OCI-LY1 (cell line): ENCODE measurements around the gene FZR1.

Source experiments
- H2AFZ ChIP-seq: fragments of 200-600 bp; sonication (generic), shearing (Covaris generic); 2 replicates; pipeline ENCODE4 v1.6.0; 2014; ENCODE audit warnings: antibody characterized with exemption, mild to moderate bottlenecking, low read length
- H3F3A ChIP-seq: fragments of 200-600 bp; sonication (generic), shearing (Covaris generic); 2 replicates; pipeline ENCODE4 v1.6.0; 2014; ENCODE audit warnings: mild to moderate bottlenecking, antibody characterized with exemption, low read length, moderate library complexity; ENCODE audit not compliant: insufficient read depth
- H3K27ac ChIP-seq: fragments of 200-600 bp; sonication (generic); 2 replicates; pipeline ENCODE4 v1.5.1; 2014; ENCODE audit warnings: low read length, mixed run types, mild to moderate bottlenecking, low read depth; ENCODE audit not compliant: poor library complexity, severe bottlenecking
- H3K27me3 ChIP-seq: fragments of 200-600 bp; sonication (generic); 2 replicates; pipeline ENCODE4 v1.6.0; 2014; ENCODE audit warnings: antibody characterized with exemption, mild to moderate bottlenecking, low read length, moderate library complexity; ENCODE audit not compliant: insufficient read depth
- H3K36me3 ChIP-seq: fragments of 200-600 bp; sonication (generic); 2 replicates; pipeline ENCODE4 v1.6.1; 2014; ENCODE audit warnings: mild to moderate bottlenecking, antibody characterized with exemption, low read length, moderate library complexity, mixed read lengths; ENCODE audit not compliant: insufficient read depth
- H3K4me1 ChIP-seq: fragments of 200-600 bp; sonication (generic); 2 replicates; pipeline ENCODE4 v1.5.1; 2014; ENCODE audit warnings: mild to moderate bottlenecking, low read length, moderate library complexity; ENCODE audit not compliant: insufficient read depth, severe bottlenecking
- H3K4me2 ChIP-seq: fragments of 200-600 bp; sonication (generic), shearing (Covaris generic); 2 replicates; pipeline ENCODE4 v1.6.1; 2014; ENCODE audit warnings: low read length
- H3K4me3 ChIP-seq: fragments of 200-600 bp; sonication (generic); 2 replicates; pipeline ENCODE4 v1.5.1; 2014; ENCODE audit warnings: low read length, low read depth, mild to moderate bottlenecking, mixed read lengths; ENCODE audit not compliant: poor library complexity, severe bottlenecking
- H3K79me2 ChIP-seq: fragments of 200-600 bp; shearing (Covaris generic); 2 replicates; pipeline ENCODE4 v1.6.1; 2016; ENCODE audit warnings: mixed run types, low read length, mixed read lengths; ENCODE audit not compliant: insufficient read depth
- H3K9ac ChIP-seq: fragments of 200-600 bp; sonication (generic), shearing (Covaris generic); 2 replicates; pipeline ENCODE4 v1.6.1; 2014; ENCODE audit warnings: mild to moderate bottlenecking, low read length, mixed read lengths
- H3K9me2 ChIP-seq: fragments of 200-600 bp; sonication (generic), shearing (Covaris generic); 2 replicates; pipeline ENCODE4 v1.6.1; 2014; ENCODE audit warnings: low read depth, mild to moderate bottlenecking, low read length, mixed read lengths
- H3K9me3 ChIP-seq: fragments of 200-600 bp; shearing (Covaris generic); 2 replicates; pipeline ENCODE4 v1.6.1; 2014; ENCODE audit warnings: low read length, mixed read lengths
- H4K20me1 ChIP-seq: fragments of 200-600 bp; sonication (generic), shearing (Covaris generic); 2 replicates; pipeline ENCODE4 v1.6.0; 2016; ENCODE audit warnings: mild to moderate bottlenecking, low read length; ENCODE audit not compliant: insufficient read depth
- CTCF ChIP-seq: fragments of 200-600 bp; sonication (generic), shearing (Covaris generic); IDR thresholded peaks from 2 replicates; pipeline ENCODE4 v1.5.1; 2017; ENCODE audit warnings: mild to moderate bottlenecking, antibody characterized with exemption, low read length, moderate library complexity, mixed read lengths
- EZH2 ChIP-seq: fragments of 200-600 bp; sonication (generic), shearing (Covaris generic); IDR thresholded peaks from 2 replicates; pipeline ENCODE4 v1.8.0; 2017; ENCODE audit warnings: borderline replicate concordance, mixed run types, mild to moderate bottlenecking, antibody characterized with exemption, low read length, moderate library complexity, mixed read lengths

FZR1 gene

GRCh38 chr19:3533563-3534216 is 27.6 kb downstream of the FZR1 start:
- Histone ChIP-seq H3K4me2 (no peak overlapping the region), H3K36me3 (peaks cover 65% of the 10 kb centered on the region), H3K9me3 (no peaks in the 10 kb centered on the region), H3K27me3 (no peaks in the 10 kb centered on the region), H3K9me2 (no peaks in the 10 kb centered on the region), H3K4me3 (no peak overlapping the region), H2AFZ (no peak overlapping the region), H3K27ac (no peak overlapping the region), H3K79me2 (no peaks in the 10 kb centered on the region), H3K4me1 (no peaks in the 10 kb centered on the region), H3K9ac (no peak overlapping the region), H4K20me1 (no peaks in the 10 kb centered on the region), H3F3A (no peaks in the 10 kb centered on the region)
- no peak for TF ChIP-seq CTCF
- TF ChIP-seq EZH2: no peak

GRCh38 chr19:3534375-3535234 is 28.5 kb downstream of the FZR1 start:
- H4K20me1 ChIP-seq: no peaks in the 10 kb centered on the region
- H3K4me2 ChIP-seq: no peak overlapping the region
- no peaks in the 10 kb centered on the region for H3K9me3 ChIP-seq
- TF ChIP-seq CTCF: no peak
- TF ChIP-seq EZH2: no peak
- no peaks in the 10 kb centered on the region for H3K4me1 ChIP-seq
- H3K27me3 ChIP-seq: no peaks in the 10 kb centered on the region
- no peaks in the 10 kb centered on the region for H3F3A ChIP-seq
- H3K9me2 ChIP-seq: no peaks in the 10 kb centered on the region
- peaks cover 68% of the 10 kb centered on the region for H3K36me3 ChIP-seq
- H3K9ac ChIP-seq: no peak overlapping the region
- H2AFZ ChIP-seq: no peak overlapping the region
- H3K27ac ChIP-seq: no peak overlapping the region
- no peak overlapping the region for H3K4me3 ChIP-seq
- no peaks in the 10 kb centered on the region for H3K79me2 ChIP-seq

- Histone ChIP-seq H3K4me2 (no peak overlapping the region), H3K9me3 (no peaks in the 10 kb centered on the region), H3K27me3 (no peaks in the 10 kb centered on the region), H3K36me3 (peaks cover 70% of the 10 kb centered on the region), H3K27ac (no peak overlapping the region), H3K79me2 (no peaks in the 10 kb centered on the region), H3K4me1 (no peaks in the 10 kb centered on the region), H4K20me1 (no peaks in the 10 kb centered on the region), H3K9me2 (no peaks in the 10 kb centered on the region), H2AFZ (no peak overlapping the region), H3K9ac (no peak overlapping the region), H3F3A (no peaks in the 10 kb centered on the region), H3K4me3 (no peak overlapping the region)
- TF ChIP-seq EZH2 (no peak), CTCF (no peak)
Observed at GRCh38 chr19:3535235-3535535, 29.1 kb downstream of the FZR1 start.
